CD4-positive, alpha-beta T cell treated with Interferon gamma for 1 hour (primary cell): ENCODE results near the gene SLC22A6.
"Not testable (repeated sequence)": the region's sequence is repeated elsewhere in the genome, so short reads cannot be mapped to it uniquely, and the experiment has no call there.

Experiments
- DNase-seq: peaks from one replicate; pipeline ENCODE4 v3.0.0-alpha.2; 2020

SLC22A6 gene

DNA sequence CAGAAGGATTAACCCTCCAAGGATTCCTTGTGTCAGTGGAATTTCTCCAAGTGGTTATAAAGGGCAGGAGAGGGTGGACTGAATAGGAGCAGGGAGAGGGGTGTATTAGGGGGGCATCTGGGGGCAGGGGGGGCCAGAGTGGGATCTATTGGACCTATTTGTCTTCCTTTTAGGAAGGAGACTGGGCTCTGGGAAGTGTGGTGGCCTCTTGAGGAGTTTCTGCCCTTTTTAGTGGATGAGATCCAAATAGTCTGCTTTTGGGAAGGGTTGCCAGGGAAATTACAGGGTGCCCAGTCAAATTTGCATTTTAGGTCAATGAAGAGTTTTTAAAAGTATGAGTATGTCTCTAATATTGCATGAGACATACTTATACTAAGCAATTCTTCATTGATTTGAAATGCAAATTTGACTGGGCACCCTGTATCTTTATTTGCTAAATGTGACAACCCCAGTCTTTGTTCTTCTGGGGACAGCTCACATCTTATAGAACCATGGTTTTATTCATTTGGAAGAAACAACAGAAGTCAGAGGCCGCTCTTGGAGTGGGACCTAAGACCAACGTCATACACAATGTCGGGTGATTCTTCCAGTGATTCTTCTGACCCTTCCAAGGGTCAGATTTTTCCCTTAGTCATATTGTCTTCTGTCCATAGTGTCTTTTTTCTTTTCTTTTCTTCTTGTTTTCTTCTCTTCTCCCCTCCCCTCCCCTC lies 429 bp upstream of the SLC22A6 start:
- DNase-seq, result no peak

DNA sequence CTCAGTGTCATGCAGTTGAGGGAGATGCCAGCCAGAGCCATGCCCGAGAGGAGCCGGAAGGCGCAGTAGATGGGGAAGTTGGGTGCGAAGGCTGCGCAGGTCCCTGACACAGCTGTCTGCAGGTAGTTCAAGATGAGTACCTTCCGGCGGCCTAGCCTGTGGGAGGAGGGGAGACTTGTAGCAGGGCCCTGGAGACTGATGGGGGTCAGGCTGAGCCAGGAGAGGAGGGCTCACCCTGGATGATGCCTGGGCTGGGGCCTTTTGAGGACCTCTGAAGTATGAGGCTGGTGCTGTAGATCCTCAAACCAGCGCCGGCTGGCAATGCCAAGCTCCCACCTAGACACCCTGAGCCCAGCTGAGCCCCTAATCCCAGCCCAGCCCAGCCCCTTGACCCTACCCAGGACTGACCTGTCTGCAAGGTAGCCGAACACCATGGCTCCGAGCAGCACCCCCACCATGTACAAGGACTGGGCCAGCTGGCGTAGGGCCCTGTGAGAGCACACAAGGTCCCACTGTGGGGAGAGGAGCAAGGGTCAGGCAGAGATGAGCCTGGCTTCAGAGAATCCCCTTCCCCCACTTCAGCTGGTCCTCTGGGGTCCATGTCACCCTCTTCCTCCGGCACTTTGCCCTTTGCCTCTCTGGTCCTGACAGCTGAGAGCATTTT lies 1.1 kb downstream of the SLC22A6 start:
- DNase-seq, result no peak

GRCh38 chr11:62981743-62982142 lies 3.0 kb downstream of the SLC22A6 start:
- DNase-seq, result no peak

- DNase-seq, result no peak
These were observed 4.5 kb downstream of the SLC22A6 start for GRCh38 chr11:62980133-62980760.

GRCh38 chr11:62976109-62976508 lies 8.7 kb downstream of the SLC22A6 start:
- DNase-seq, result no peak

- no peak for DNase-seq
These were observed 9.8 kb downstream of the SLC22A6 start for GRCh38 chr11:62974848-62975522.

GRCh38 chr11:62965574-62965973 lies 19.2 kb downstream of the SLC22A6 start:
- no peak for DNase-seq

GRCh38 chr11:62962391-62962790 lies 22.4 kb downstream of the SLC22A6 start:
- no peak for DNase-seq

DNA sequence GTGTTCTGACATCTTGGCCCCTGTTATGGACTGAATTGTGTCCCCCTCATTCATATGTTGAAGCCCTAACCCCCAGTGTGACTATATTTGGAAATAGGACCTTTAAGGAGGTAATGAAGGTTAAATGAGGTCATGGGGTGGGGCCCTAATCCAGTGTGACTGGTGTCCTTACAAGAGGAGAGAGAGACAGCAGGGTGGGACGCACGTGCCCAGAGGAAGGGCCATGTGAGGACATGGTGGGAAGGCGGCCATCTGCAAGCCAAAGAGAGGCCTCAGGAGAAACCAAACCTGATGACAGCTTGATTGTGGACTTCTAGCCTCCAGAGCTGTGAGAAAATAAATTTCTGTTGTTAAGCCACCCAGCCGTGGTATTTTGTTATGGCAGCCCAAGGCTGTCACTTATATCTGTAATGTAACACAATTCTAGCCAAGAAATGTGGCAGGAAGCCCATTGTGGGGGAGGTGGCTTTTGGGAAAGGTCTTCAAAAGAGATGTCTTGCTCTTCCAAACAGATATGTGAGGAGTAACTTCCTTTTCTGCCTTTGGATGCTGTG lies 23.7 kb downstream of the SLC22A6 start:
- no peak for DNase-seq

DNA sequence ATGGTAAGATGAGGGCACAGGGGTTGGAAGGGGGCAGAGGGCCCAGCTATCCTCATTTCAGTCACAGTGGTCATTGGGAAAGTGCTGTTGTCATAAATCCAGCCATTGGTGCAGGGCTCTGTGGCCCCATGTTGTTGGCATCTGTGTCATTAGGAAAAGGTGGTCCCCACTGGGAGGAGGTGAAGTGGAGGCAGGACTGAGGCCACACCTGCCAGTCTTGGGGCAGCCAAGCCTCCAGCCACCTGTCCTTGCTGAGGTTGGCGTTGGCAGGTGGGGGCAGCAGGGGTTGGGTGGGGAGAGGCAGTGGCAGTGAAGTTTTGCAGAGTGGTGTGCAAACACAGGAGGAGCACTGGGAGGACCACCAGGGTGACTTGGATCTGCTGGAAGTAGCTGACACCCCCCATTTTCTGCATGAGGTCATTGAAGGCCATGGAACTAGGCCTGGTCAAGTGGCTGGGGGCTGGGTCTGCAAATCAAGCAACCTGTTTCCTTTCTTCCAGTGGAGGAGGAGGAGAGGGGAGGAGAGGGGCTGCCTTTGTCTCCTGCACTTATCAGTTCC lies 25.3 kb downstream of the SLC22A6 start:
- no peak for DNase-seq

- DNase-seq, result no peak
These were observed 26.0 kb downstream of the SLC22A6 start for GRCh38 chr11:62958547-62959421.

GRCh38 chr11:62957147-62957546 lies 27.6 kb downstream of the SLC22A6 start:
- DNase-seq, result no peak

DNA sequence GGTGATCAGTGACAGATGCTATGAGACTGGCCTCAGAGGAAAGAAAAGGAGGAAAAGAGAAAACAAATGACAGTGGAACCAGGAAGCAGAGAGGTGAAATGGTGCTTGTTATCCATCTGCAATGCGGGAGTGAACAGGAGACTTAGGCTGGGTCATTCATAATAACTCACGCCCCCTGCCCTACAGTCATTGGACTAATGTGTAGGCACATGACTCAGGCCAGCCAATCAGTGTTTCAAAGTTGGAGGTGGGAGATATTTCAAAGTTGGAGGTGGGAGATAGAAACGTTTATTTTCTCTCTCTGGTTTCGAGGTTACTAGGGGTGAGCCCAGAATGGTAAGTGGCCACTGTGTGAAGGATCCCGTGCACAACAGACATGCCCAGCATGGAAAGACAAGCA lies 30.3 kb downstream of the SLC22A6 start:
- no peak for DNase-seq

- DNase-seq, result no peak
These were observed 31.0 kb downstream of the SLC22A6 start for GRCh38 chr11:62953811-62954210.

GRCh38 chr11:62948765-62949320 lies 35.9 kb downstream of the SLC22A6 start:
- DNase-seq, result no peak

DNA sequence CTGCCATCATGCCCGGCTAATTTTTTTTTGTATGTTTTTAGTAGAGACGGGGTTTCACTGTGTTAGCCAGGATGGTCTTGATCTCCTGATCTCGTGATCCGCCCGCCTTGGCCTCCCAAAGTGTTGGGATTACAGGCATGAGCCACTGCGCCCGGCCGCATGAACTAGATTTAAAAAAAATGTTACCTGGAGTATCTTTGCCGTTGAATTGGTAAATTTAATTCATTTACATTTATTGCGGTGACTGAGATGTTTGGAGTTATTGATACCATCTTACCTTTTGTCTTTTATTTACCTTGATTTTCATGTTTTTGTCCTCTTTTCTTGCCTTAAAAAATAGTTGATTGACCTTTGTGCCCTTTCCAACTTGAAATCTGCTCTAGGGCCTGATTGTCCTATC lies 39.2 kb downstream of the SLC22A6 start:
- not testable (repeated sequence) for DNase-seq

DNA sequence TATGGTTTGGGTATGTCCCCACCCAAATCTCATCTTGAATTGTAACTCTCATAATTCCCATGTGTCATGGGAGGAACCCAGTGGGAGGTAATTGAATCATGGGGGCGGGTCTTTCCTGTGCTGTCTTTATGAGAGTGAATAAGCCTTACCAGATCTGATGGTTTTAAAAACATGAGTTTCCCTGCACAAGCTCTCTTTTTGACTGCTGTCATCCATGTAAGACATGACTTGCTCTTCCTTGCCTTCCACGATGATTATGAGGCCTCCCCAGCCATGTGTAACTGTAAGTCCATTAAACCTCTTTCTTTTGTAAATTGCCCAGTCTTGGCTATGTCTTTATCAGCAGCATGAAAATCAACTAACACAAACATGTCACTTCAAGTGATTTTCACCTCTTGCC lies 47.2 kb downstream of the SLC22A6 start:
- not testable (repeated sequence) for DNase-seq

DNA sequence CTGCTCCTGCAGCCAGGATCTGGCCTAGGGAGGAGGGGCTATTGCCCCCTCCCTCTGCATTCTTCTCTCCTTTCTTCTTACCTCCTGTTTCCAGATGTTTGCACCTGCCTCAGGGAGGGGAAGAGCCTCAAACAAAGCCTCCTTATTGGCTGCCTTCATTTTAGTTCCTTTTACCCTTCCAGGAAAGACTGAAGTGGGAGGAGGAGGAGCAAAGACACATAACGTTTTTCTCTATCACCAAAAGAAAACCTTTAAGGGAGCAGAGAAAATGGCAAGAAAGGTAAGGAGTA lies 50.3 kb downstream of the SLC22A6 start:
- DNase-seq, result no peak

- DNase-seq, result no peak
These were observed 50.8 kb downstream of the SLC22A6 start for GRCh38 chr11:62933750-62934495.

GRCh38 chr11:62933285-62933684 lies 51.5 kb downstream of the SLC22A6 start:
- DNase-seq, result no peak
